Sciatic nerve (tissue), 2 donors: ENCODE measurements around the gene CENPX. TPM values are rescaled to one million over a fixed set of nuclear protein-coding genes. Genes with fewer than 3 reads are reported as not detected.

Experiments used
- ATAC-seq: fragments of 200-7000 bp; cut with Tn5 transposase; one replicate; pipeline ENCODE4 v1.9.1; 2020; ENCODE audit warnings: mild to moderate bottlenecking, moderate library complexity
- DNase-seq: peaks from one replicate; pipeline ENCODE4 v3.0.0-alpha.2; 2020; ENCODE audit warnings: low spot score
- intact Hi-C: fragments of 100-400 bp; cut with DNase I; formaldehyde crosslinking; loops from one replicate; pipeline ENCODE4 v1.14.2; 2022
- total RNA-seq: library from RNA; stranded (reverse); fragmentation: NEBNext Ultra II Directional; extraction: Animal tissue kit (Norgen Biotek cat#: 25700); gene quantifications from one replicate; pipeline ENCODE4 v1.2.1, GENCODE V29; 2021
- donor health status: DM: no; HTN: no; CAD: no.
- donor health status: DM: no; HTN: no; CAD: no.

The CENPX gene
- total RNA-seq, 1 donor from 2014 or later: 33.6 TPM

DNA sequence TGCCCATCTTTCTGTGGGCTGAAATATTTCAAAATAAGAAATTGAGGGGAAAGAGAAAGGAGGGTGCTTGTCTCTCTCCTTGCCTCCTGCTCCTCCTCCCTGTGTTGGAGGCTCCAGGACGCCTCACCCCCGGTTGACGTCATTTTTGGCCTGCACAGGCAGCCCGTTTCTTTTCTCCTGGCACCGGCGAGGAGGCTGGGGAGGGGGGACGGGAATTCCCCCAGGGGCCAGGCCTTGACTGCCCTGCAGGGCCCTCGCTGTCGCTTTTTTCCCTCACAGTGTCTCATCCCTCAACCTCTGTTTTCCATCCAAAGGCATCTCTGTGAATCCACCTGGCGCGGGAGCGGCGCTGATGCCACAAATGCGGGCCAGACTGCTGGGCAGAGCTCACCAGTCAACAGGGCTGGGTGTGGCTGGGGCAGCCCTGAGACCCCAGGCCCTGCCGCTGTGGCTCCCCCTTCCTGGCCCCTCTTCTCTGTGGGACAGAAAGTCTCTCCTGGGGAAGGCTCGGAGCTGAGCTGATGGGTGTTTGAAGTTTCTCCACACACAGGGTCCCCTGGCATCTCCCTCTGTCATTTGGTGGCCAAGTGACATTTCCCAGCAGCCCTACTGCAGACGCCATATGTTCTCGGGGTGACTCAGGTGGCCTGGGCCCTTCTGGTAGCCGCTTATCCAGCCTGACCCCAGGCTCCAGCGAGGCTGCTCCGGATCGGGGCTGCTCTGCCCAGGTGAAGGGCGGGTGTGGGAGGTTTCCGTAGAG lies 16.0 kb downstream of the CENPX start:
- no peak for ATAC-seq

DNA sequence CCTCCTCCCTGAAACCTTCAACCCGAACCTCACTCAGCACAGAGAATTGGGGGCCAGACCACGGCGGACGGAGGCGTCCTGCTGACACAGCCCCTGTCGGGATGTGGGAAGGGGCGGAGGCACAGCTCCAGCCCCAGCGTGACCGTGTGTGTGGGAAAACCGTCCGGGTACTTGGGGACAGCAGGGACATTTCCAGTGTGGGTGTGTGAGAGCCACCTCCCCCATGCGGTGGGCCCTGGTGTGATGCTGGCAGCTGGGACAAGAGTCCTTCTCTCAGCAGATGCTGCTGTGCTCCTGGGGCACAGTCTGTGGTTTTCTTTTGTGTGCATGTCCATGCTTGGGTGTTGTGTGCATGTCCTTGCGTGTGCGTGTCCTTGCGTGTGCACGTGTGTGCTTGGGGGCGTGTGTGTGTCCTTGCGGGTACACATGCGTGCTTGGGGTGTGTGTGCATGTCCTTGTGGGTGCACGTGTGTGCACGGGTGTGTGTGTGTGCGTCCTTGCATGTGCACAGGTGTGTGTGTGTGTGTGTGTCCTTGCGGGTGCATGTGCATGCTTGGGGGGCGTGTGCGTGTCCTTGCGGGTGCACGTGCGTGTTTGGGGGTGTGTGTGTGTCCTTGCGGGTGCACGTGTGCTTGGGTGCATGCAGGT lies 16.9 kb downstream of the CENPX start:
- ATAC-seq (no peak), DNase-seq (no peak)
- intact Hi-C loops: no loop called here

More for the DNA sequence above, 16.0 kb downstream of the CENPX start:
- no peak for DNase-seq
- intact Hi-C loops: no loop called here

DNA sequence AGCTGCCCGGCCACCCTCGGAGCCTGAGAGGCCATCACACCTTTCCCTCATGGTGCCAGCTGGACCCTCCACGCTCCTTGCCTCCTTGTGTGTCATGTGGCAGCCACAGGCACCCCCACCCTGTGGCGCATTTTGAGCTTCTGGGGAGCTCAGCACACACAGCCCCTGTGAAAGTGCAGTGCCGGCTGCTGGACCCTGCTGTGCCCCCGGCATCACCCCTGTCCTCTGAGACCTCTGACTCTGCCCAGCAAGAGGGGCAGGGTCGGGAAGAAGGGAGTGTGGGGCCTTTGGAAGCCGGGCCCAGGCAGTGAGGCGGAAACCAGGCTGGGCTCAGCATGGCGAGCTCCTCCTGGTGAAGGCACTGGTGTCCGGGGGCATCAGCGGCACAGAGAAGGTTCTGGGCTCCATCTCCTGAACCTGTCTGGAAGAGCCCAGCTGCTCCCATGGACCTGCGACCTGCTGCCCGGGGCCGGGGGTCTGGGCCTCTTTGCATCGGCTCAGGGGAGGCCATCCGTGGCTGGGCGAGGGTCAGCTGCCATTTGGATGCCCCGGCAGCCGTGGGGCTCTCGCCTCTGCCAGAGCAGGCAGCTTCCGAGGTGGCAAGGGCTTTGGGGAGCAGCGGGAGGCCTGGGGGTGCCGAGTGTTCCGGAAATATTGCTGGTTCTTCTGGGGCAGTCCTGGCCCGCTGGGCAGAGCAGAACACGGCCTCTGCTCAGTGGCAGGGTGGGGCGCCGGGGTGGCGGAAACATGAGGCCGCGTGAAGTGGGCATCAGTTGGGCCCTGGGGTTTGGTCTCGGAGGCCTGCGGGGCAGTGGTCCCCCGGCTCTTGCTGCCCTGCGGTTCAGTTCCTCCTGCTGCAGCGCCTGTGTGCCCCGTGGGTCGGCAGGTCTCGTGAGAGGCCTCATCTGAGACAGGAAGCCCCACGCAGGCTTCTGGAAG lies 17.9 kb downstream of the CENPX start:
- no peak for DNase-seq
- intact Hi-C loops: no loop called here
- ATAC-seq: no peak

DNA sequence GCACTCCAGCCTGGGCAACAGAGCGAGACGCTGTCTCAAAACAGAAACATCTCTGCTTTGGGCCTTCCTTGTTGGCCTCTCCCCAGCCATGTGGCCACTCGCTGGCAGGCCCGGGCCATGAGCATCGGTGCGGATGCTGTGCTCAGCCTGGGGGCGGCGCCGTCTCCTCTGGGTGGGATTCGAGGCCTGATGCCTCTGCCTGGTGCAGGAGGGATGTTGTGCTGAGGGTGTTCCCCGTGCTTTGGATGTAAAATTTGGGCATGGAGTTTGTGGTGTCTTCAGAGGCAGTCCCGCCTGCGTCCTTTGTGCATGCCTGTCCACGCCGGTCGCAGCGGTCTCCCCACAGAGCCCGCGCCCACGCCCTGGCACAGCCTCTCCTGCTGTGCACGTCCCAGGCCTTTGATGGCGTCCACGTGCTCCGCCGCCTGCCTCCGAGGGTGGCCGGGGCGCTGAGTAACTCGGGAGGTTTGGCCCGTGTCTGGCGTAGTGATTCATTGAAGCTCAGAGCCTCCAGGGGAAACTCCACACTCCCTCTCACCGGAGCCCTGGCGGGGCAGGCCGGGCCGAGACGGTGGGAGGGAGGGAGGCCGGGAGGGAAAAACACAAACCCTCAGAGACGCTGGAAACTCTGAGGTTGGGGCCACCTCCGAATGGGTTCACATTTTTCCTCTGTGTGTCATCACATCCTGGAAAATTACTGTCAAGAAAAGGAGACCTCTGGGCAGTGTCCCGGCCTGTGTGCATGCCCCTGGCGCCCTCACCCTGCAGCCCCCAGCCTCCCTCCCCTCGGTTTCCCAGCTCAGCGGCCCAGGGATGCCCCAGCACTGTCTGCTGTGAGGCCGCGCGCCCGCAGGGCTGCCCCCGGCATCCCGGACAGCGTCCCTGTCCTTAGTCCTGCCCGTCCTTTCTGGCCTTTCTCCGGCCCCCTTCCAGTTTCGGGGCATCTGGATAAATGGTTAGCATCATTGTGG lies 19.0 kb downstream of the CENPX start:
- peak; percentile 79 for DNase-seq
- peak; percentile 78 for ATAC-seq
- intact Hi-C loops: no loop called here

DNA sequence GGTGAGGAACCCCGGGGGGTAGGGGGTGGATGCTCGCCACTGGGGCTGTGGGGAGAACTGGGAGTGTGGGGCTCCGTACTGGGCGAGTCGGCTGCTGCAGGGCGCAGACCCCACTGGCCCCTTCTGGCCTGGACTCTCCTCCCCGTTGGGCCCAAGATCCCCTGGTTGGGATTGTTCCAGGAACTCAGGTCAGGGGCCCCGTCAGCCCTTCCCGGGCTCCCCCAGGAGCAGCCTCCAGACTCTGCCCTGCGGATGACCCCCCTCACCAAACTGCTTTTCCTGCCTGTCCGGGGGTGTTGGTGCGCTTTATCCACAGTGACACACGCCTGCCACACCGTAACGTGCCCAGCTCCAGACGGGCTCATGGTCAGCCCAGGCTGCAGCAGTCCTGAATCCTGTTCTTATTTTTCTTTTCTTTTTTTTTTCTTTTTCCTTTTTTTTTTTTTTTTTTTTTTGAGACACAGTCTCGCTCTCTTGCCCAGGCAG lies 21.1 kb downstream of the CENPX start:
- DNase-seq: no peak
- ATAC-seq: no peak
- intact Hi-C loops: no loop called here

DNA sequence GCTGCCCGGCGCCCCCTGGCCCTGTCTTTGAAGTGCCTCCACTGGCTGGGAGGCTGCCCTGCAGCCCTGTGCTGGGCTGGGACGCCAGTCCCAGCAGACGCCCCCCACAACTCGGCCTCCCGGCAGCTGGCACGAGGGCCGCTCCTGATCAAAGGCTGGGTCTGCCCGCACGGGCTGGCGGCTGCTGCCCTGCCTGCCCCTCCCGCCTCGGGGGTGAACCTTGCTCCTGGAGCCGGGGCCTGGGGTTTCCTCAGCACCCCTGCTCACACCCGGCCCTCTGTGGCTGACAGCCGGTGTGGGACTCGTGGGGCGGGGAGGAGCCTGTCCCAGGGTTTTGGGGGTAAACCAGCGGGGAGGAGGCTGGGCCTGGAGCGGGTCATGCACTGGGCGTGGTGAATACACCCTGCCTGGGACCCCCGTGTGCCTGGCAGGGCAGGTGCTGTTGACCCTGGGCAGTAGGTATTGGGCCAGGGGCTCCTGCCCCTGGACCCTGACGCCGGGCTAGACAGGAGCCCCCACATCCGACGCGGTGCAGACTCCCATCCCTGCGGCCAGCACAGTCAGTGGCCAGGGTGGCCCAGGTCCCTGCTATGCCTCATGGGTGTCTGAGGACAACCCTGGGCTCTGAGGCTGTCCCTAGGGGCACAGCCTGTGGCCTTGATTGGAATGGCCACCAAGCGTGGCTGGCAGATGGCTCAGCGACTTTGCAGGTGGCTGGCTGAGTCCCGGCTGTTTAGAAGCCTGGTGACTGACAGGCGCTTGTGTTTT lies 21.7 kb downstream of the CENPX start:
- ATAC-seq (no peak), DNase-seq (no peak)
- intact Hi-C loops: no loop called here

DNA sequence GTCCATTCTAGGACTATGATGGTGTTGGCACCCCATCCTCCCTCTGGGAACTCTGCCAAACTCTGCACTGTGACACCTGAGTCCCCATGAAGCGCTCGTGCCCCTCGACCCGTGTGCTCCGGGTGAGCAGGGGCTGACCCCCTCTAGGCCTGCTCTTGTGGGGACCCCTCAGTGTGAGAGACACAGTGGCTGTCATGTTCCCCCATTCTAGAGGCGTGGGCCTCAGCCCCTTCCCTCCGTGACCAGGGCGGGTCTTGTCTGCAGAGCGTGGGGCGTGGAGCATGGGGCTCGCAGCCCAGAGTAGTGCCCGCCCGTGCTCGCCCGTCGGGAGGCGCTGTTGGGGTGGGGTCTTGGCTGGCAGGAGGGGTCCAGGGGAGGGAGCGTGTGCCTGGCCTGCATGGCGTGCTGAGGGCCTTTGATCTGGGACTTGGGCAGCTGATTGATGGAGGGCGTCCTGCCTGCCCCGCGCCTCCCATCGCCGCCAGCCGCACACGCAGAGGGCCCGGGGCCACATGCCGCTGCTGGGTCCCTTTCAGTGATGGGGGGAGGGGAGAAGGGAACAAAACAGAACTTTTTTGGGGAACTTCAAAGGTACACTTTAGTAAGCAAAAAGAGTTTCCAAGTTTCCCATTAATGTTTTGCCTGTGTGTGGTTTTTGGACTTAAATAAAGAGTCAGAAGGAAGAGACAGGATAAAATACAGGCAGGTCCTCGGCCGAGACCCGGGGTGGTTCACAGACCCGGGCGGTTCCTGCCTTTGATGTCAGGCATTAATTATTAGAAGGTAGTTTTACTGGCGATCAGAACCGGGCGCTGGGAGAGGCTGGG lies 22.5 kb downstream of the CENPX start:
- DNase-seq: no peak
- intact Hi-C loops: no loop called here
- ATAC-seq: no peak

DNA sequence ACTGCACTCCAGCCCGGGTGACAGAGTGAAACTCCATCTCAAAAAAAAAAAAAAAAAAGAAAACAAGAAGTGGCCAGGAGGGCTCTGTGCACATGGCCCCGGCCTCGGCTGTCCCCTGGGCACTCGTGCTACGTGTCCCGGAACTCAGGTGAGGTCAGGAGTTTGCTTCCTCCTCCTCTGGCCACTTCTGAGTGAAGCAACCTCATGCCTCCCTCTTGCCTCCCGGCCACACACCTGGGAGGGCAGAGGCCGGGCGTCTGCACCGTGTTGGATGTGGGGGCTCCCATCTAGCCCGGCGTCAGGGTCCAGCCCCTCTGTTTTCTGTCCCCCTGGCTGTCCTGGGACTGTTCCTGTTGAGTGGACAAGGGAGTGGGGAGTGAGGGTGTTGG lies 23.1 kb downstream of the CENPX start:
- intact Hi-C loops: no loop called here
- ATAC-seq: no peak
- DNase-seq: no peak

DNA sequence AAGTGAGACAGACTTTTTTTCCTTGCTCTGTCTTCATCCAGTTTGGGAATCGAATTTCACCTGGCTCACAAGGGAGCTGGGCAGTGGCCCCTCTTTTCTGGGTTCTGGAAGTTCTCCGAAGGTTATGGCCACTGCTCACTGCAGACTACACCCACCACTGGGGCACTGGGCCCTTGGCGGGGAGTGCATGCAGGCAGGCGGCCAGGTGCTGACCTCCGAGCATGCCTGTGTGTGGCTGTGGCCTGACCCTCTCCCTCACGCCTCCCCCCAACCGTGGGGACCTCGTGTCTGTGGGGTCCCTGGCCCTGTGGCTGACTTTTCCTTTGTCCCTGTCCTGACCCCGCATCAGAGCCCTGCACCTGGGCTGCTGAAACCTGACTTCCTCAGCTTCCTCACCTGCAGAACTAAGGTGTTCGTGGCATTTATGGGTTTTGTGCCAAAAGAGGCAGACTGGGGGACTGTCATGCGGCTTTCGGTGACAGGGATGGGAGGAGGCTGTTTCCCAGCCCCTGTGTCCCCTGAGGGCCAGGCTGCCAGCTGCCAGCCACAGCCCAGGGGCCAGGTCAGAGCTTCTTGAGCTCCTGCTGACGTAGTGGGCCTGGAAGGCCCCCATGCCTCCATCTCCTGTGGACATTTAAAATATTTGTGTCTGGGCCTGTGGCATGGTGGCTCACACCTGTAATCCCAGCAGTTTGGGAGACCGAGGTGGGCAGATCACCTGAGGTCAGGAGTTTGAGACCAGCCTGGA lies 23.8 kb downstream of the CENPX start:
- intact Hi-C loops: no loop called here
- DNase-seq: no peak
- no peak for ATAC-seq

DNA sequence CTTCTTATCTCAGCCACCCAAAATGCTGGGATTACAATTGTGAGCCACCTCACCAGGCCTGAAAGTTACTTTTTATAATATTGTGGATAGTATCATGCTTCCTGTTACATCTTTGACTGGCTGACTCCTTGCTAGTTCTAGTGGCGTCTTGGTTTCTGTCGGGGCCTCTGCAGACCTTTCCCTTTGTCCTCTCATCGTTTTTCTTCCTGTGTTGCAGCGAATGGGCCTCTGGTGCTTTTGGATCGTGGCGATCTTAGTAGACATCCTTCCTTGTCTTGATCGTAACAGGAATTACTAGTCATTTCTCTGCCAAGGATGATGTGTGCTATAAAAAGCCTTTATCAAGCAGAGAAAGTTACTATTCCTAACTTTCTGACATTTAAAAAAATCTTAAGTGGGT lies 24.5 kb downstream of the CENPX start:
- ATAC-seq: no peak
- DNase-seq: no peak
- intact Hi-C loops: no loop called here

DNA sequence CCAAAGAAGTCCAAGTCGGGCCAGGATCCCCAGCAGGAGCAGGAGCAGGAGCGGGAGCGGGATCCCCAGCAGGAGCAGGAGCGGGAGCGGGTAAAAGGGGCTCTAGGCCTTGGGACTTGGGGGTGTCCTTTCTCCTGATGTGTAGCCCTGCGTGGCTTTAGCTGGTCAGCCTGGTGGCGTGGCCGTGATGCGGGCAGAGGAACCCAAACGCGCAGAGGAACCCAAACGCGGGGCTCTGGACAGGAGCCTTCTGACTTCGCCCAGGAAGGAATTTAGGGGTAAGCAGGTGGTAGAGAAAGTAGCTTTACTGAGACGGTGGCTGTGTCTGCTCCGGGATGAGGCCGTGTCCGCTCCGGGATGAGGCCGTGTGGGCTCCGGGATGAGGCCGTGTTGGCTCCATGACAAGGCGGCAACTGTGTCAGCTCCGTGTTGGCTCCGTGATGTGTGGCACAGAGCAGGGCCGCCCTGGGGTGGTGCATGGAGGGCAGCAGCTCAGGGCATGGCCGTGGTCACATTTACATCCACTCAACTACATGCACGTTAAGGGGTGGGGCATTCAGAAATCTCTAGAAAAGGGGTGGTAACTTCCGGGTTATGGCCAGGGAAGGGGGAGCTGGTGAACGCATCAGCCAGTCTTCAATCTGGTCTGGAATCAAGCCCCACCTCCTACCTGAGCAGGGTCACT lies 25.8 kb downstream of the CENPX start:
- intact Hi-C loops: no loop called here
- DNase-seq (no peak), ATAC-seq (no peak)

DNA sequence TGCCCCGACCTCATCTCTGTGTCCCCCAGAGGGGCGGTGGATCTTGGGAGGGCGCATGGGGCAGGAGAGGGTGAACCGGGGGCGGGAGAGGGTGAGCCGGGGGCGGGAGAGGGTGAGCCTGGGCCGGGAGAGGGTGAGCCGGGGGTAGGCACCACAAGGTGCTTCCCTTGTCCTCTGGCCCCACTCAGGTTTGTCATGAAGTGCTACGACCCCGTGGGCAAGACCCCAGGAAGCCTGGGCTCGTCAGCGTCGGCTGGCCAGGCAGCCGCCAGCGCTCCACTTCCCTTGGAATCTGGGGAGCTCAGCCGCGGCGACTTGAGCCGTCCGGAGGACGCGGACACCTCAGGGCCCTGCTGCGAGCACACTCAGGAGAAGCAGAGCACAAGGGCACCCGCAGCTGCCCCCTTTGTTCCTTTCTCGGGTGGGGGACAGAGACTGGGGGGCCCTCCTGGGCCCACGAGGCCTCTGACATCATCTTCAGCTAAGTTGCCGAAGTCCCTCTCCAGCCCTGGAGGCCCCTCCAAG lies 26.4 kb downstream of the CENPX start:
- no peak for DNase-seq
- intact Hi-C loops: no loop called here
- ATAC-seq: no peak

DNA sequence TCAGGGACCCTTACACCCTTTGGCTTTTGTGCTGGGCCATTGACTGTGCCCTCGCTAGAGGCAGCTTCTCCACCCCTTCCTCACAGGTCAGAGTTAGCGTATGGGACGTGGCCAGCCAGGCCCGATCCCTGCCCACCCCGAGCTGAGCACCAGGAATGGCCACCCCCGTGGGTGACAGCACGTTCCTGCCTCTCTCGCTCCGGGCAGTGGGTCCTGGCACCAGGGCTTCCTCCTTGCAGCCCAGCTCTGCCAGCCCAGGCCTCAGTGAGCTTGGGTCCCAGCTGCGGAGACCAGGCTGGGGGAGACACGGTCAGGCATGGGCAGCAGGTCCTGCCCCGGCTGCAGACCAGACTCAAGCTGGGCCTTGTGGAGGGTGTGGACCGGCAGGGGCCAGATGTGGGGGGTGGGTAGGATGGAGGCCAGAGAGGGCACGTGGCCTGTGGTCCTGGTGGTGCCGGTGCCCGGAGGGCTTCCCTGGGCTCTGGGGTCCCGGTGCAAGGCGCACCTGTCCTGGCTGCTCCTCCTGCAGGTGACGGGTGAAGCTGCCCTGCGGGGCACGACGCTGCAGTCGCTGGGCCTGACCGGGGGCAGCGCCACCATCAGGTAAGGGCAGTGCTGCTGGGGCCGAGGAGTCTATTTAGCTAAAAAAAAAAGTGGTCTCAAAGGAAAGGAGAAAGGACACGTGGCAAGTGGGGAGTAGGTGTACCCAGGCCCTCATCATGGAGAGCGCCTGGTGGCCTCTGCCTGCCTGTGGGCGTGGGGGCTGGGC lies 27.0 kb downstream of the CENPX start:
- no peak for DNase-seq
- intact Hi-C loops: no loop called here
- no peak for ATAC-seq

DNA sequence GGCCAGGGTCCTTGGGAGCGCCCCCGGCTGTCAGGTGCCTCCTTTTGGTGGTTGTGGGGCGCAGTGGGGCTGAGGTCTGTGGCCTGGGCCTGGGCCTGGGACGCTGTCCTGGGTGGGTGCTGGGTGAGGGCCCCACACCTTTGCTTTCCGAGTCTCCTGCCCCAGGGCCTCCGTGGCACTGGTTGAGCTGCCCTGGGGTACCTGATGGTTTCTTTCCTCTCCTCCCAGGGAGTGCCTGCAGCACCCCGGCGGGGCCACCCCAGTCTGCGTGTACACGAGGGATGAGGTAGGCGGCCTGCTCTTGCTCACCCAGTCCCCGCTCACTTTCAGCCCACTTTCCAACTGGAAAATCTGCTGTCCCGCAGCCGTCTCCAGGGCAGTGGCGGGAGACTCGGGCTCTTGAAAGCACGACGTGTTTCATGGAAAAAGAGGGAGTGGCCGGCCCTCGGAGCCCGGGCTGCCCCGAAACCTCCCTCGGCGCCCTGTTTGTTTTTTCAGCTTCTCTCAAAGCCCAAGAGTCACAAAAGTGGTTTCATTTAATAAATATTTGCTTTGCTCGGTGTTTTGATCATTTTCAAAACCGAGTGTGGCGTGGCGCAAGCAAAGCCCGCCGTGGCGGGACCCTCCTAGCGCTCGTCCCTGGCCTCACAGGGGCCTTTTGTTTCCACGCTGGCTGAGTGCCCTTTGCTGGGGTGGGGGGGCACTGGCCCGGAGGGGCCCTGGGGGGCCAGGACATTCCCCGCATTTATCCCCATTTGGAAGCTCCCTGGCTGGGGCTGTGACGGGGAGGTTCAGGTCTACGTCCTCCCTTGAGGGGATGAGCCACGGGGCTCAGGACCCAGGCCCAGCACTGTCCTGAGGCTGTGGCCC lies 27.9 kb downstream of the CENPX start:
- ATAC-seq (peak; percentile 77), DNase-seq (no peak)
- intact Hi-C loops: no loop called here
